CD8-positive, alpha-beta memory T cell (primary cell): ENCODE measurements around the gene ERG. TPM values are rescaled to one million over a fixed set of nuclear protein-coding genes. Genes with fewer than 3 reads are reported as not detected.

ENCODE experiments used
- CTCF ChIA-PET: fragments of 350-600 bp; sonication (Branson Sonifier 250); formaldehyde crosslinking; loops from one replicate; lab custom pipeline; 2021; ENCODE audit warnings: antibody characterized with exemption; lab: Charles Lee
- POLR2A ChIA-PET: fragments of 350-600 bp; sonication (Branson Sonifier 250); formaldehyde crosslinking; loops from one replicate; lab custom pipeline; 2021; ENCODE audit warnings: antibody characterized with exemption; lab: Charles Lee
- DNase-seq, 5 donors: peaks; one replicate each; pipeline versions ENCODE4 v3.0.0 to v3.0.0-alpha.2; 2020 to 2022; ENCODE audit warnings: mixed read lengths in 1 of 5
- H3K27ac ChIP-seq: one replicate; pipeline ENCODE4 v1.7.0; 2013; ENCODE audit warnings: low read depth, mild to moderate bottlenecking, low read length, moderate library complexity
- H3K27me3 ChIP-seq: 2 replicates; pipeline ENCODE4 v1.7.0; 2013; ENCODE audit warnings: low read length, mild to moderate bottlenecking; ENCODE audit not compliant: insufficient read depth, poor library complexity, severe bottlenecking
- H3K36me3 ChIP-seq: 2 replicates; pipeline ENCODE4 v1.7.0; 2013; ENCODE audit warnings: mild to moderate bottlenecking, low read length, moderate library complexity; ENCODE audit not compliant: insufficient read depth
- H3K4me1 ChIP-seq: 2 replicates; pipeline ENCODE4 v1.7.0; 2013; ENCODE audit warnings: mild to moderate bottlenecking, low read length, moderate library complexity; ENCODE audit not compliant: insufficient read depth
- H3K4me3 ChIP-seq: 2 replicates; pipeline ENCODE4 v1.7.0; 2013; ENCODE audit warnings: mild to moderate bottlenecking, low read length
- H3K9me3 ChIP-seq: 2 replicates; pipeline ENCODE4 v1.7.0; 2013; ENCODE audit warnings: mild to moderate bottlenecking, low read length
- H3K27ac Mint-ChIP-seq, 8 donors: one replicate each; pipeline ENCODE4 v1.8.0; 2020 to 2021; ENCODE audit warnings: mixed read lengths in 8 of 8, mild to moderate bottlenecking in 6 of 8, inconsistent platforms in 3 of 8, moderate library complexity in 3 of 8
- H3K27me3 Mint-ChIP-seq, 2 donors: one replicate each; pipeline ENCODE4 v1.8.0; 2020 to 2021; ENCODE audit warnings: mixed read lengths in 2 of 2, mild to moderate bottlenecking in 1 of 2, moderate library complexity in 1 of 2
- H3K36me3 Mint-ChIP-seq, 3 donors: one replicate each; pipeline ENCODE4 v1.8.0; 2020 to 2021; ENCODE audit warnings: mixed read lengths in 3 of 3, inconsistent platforms in 1 of 3, mild to moderate bottlenecking in 1 of 3
- H3K4me1 Mint-ChIP-seq, 3 donors: one replicate each; pipeline ENCODE4 v1.8.0; 2020 to 2021; ENCODE audit warnings: mixed read lengths in 3 of 3, inconsistent platforms in 1 of 3, mild to moderate bottlenecking in 1 of 3
- H3K4me3 Mint-ChIP-seq, 7 donors: one replicate each; pipeline ENCODE4 v1.8.0; 2020 to 2021; ENCODE audit warnings: mixed read lengths in 7 of 7, mild to moderate bottlenecking in 6 of 7, moderate library complexity in 4 of 7, inconsistent platforms in 2 of 7
- H3K9me3 Mint-ChIP-seq, 5 donors: one replicate each; pipeline ENCODE4 v1.8.0; 2020 to 2022; ENCODE audit warnings: mixed read lengths in 5 of 5, mild to moderate bottlenecking in 3 of 5, moderate library complexity in 2 of 5, inconsistent platforms in 1 of 5
- polyA plus RNA-seq: library from polyadenylated mRNA; unstranded; fragments of 300-500 nt; fragmentation: Illumina TruSeq; gene quantifications from one replicate; pipeline ENCODE4 v1.2.3, GENCODE V29; 2021
- total RNA-seq, 2 experiments: library from RNA; stranded (reverse); gene quantifications; one replicate each; pipeline ENCODE4 v1.2.3, GENCODE V29; 2021

ERG gene
- total and polyA plus RNA-seq, 3 experiments from 2014 or later, result not detected

- Histone ChIP-seq H3K9me3 (no peaks in the 10 kb centered on the region), H3K4me3 (no peak overlapping the region), H3K27ac (no peak overlapping the region), H3K4me1 (no peaks in the 10 kb centered on the region), H3K36me3 (no peaks in the 10 kb centered on the region), H3K27me3 (no peaks in the 10 kb centered on the region)
- Mint-ChIP-seq H3K27me3 (peaks cover 15 to 66% of the 10 kb centered on the region in 2 donors), H3K4me3 (no peak overlapping the region), H3K9me3 (no peaks in the 10 kb centered on the region), H3K27ac (no peak overlapping the region), H3K4me1 (no peaks in the 10 kb centered on the region), H3K36me3 (no peaks in the 10 kb centered on the region)
- DNase-seq, result no peak
- ChIA-PET POLR2A (no interaction called here), CTCF (no interaction called here)
These were observed 3.0 kb downstream of the ERG start for GRCh38 chr21:38495242-38495641.

- Mint-ChIP-seq H3K27me3 (peaks cover 17 to 66% of the 10 kb centered on the region in 2 donors), H3K4me1 (no peaks in the 10 kb centered on the region), H3K4me3 (no peak overlapping the region), H3K9me3 (no peaks in the 10 kb centered on the region), H3K36me3 (no peaks in the 10 kb centered on the region), H3K27ac (no peak overlapping the region)
- Histone ChIP-seq H3K27ac (no peak overlapping the region), H3K36me3 (no peaks in the 10 kb centered on the region), H3K4me3 (no peak overlapping the region), H3K4me1 (no peaks in the 10 kb centered on the region), H3K9me3 (no peaks in the 10 kb centered on the region), H3K27me3 (no peaks in the 10 kb centered on the region)
- DNase-seq, result no peak
- ChIA-PET CTCF (no interaction called here), POLR2A (no interaction called here)
These were observed 3.6 kb downstream of the ERG start for GRCh38 chr21:38494703-38495102.

DNA sequence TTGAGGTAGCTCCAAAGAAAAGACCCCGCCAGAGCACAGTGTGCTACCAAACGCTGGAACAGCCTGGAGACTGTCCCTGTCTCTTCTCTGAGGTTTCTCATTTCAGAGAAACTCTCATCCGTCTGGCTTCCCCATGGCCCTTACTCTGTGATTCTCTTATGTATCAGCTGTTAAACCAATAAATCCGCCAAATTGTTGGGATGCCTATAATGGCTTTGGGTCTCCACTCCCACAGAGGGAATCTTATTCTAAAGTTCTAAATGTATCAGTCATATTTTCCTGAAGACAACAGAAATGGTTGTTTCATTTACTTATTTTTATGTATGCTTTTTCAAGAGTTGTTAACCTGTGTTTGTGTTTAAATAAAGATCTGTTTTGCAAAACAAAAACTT is 4.0 kb downstream of the ERG start:
- Histone ChIP-seq H3K36me3 (no peaks in the 10 kb centered on the region), H3K27ac (no peak overlapping the region), H3K27me3 (no peaks in the 10 kb centered on the region), H3K4me3 (no peak overlapping the region), H3K4me1 (no peaks in the 10 kb centered on the region), H3K9me3 (no peaks in the 10 kb centered on the region)
- Mint-ChIP-seq H3K4me3 (no peak overlapping the region), H3K4me1 (no peaks in the 10 kb centered on the region), H3K27me3 (peaks cover 18 to 65% of the 10 kb centered on the region in 2 donors), H3K27ac (no peak overlapping the region), H3K36me3 (no peaks in the 10 kb centered on the region), H3K9me3 (no peaks in the 10 kb centered on the region)
- ChIA-PET POLR2A (no interaction called here), CTCF (no interaction called here)
- DNase-seq, result no peak

- Histone ChIP-seq H3K9me3 (no peaks in the 10 kb centered on the region), H3K36me3 (no peaks in the 10 kb centered on the region), H3K4me3 (no peak overlapping the region), H3K27me3 (no peaks in the 10 kb centered on the region), H3K27ac (no peak overlapping the region), H3K4me1 (no peaks in the 10 kb centered on the region)
- H3K4me3 Mint-ChIP-seq, result no peak overlapping the region
- ChIA-PET CTCF (no interaction called here), POLR2A (no interaction called here)
- H3K4me1 Mint-ChIP-seq, result no peaks in the 10 kb centered on the region
- H3K36me3 Mint-ChIP-seq, result no peaks in the 10 kb centered on the region
- H3K27me3 Mint-ChIP-seq, result peaks cover 19 to 60% of the 10 kb centered on the region in 2 donors
- no peaks in the 10 kb centered on the region for H3K9me3 Mint-ChIP-seq
- DNase-seq, result no peak
- no peak overlapping the region for H3K27ac Mint-ChIP-seq
These were observed 4.6 kb downstream of the ERG start for GRCh38 chr21:38493549-38494250.

DNA sequence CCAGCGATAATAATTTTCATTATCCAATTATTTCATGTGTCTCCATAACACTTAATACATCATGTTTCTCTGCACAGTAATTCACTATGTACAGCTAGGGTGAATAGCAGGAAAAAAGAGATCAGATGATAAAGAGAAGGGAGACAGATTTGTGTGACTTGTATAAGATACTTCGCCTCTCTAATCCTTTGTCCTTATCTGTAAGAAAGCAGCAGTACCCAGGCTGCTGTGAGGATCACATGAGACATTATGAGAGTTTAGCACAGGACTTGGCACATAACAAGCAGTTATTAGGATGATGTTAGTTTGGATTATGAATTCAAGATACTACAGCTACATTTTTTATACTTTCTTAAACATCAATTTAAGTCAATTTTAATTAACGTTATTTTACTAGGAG is 6.3 kb downstream of the ERG start:
- H3K36me3 Mint-ChIP-seq, result no peaks in the 10 kb centered on the region
- POLR2A ChIA-PET, result no interaction called here
- Histone ChIP-seq H3K9me3 (no peaks in the 10 kb centered on the region), H3K4me3 (no peak overlapping the region), H3K27ac (no peak overlapping the region), H3K36me3 (no peaks in the 10 kb centered on the region), H3K4me1 (no peaks in the 10 kb centered on the region), H3K27me3 (no peaks in the 10 kb centered on the region)
- DNase-seq, result no peak
- H3K27me3 Mint-ChIP-seq, result peaks cover 16 to 54% of the 10 kb centered on the region in 2 donors
- H3K9me3 Mint-ChIP-seq, result no peaks in the 10 kb centered on the region
- CTCF ChIA-PET, result no interaction called here
- H3K4me3 Mint-ChIP-seq, result no peak overlapping the region
- no peak overlapping the region for H3K27ac Mint-ChIP-seq
- H3K4me1 Mint-ChIP-seq, result no peaks in the 10 kb centered on the region

- no peak overlapping the region for H3K4me3 ChIP-seq
These were observed 6.7 kb downstream of the ERG start for GRCh38 chr21:38491536-38491935.

GRCh38 chr21:38490411-38491020 is 7.8 kb downstream of the ERG start:
- H3K27ac Mint-ChIP-seq, result no peak overlapping the region
- Histone ChIP-seq H3K36me3 (no peaks in the 10 kb centered on the region), H3K4me3 (no peak overlapping the region), H3K27me3 (no peaks in the 10 kb centered on the region), H3K9me3 (no peaks in the 10 kb centered on the region), H3K27ac (no peak overlapping the region), H3K4me1 (no peaks in the 10 kb centered on the region)
- no peaks in the 10 kb centered on the region for H3K9me3 Mint-ChIP-seq
- CTCF ChIA-PET, result no interaction called here
- no peaks in the 10 kb centered on the region for H3K4me1 Mint-ChIP-seq
- no peak for DNase-seq
- POLR2A ChIA-PET, result no interaction called here
- H3K36me3 Mint-ChIP-seq, result no peaks in the 10 kb centered on the region
- no peak overlapping the region for H3K4me3 Mint-ChIP-seq
- peaks cover 16 to 53% of the 10 kb centered on the region in 2 donors for H3K27me3 Mint-ChIP-seq

More at GRCh38 chr21:38491536-38491935, 6.7 kb downstream of the ERG start:
- H3K27ac Mint-ChIP-seq, result no peak overlapping the region
- H3K4me3 Mint-ChIP-seq, result no peak overlapping the region
- no peaks in the 10 kb centered on the region for H3K36me3 Mint-ChIP-seq
- H3K4me1 Mint-ChIP-seq, result no peaks in the 10 kb centered on the region
- ChIA-PET POLR2A (no interaction called here), CTCF (no interaction called here)
- DNase-seq, result no peak
- Histone ChIP-seq H3K4me1 (no peaks in the 10 kb centered on the region), H3K27me3 (no peaks in the 10 kb centered on the region), H3K9me3 (no peaks in the 10 kb centered on the region), H3K27ac (no peak overlapping the region), H3K36me3 (no peaks in the 10 kb centered on the region)
- peaks cover 16 to 55% of the 10 kb centered on the region in 2 donors for H3K27me3 Mint-ChIP-seq
- no peaks in the 10 kb centered on the region for H3K9me3 Mint-ChIP-seq

GRCh38 chr21:38489729-38490128 is 8.5 kb downstream of the ERG start:
- no peaks in the 10 kb centered on the region for H3K4me1 ChIP-seq
- DNase-seq, result no peak
- no peak overlapping the region for H3K4me3 ChIP-seq
- Mint-ChIP-seq H3K27me3 (peaks cover 12 to 45% of the 10 kb centered on the region in 2 donors), H3K4me1 (no peaks in the 10 kb centered on the region), H3K36me3 (no peaks in the 10 kb centered on the region), H3K27ac (no peak overlapping the region), H3K4me3 (no peak overlapping the region), H3K9me3 (no peaks in the 10 kb centered on the region)
- ChIA-PET POLR2A (no interaction called here), CTCF (no interaction called here)
- no peak overlapping the region for H3K27ac ChIP-seq
- no peaks in the 10 kb centered on the region for H3K27me3 ChIP-seq
- H3K9me3 ChIP-seq, result no peaks in the 10 kb centered on the region
- H3K36me3 ChIP-seq, result no peaks in the 10 kb centered on the region
